Liver (tissue), 5 donors: ENCODE data around the gene ASIC1. TPM values are rescaled to one million over a fixed set of nuclear protein-coding genes. Genes with fewer than 3 reads are reported as not detected.
A peak's percentile ranks its signal among the peaks of the same experiment; 100 is the strongest.

Experiments
- EGR1 ChIP-seq, 2 donors: IDR thresholded peaks; 2 replicates each; pipeline ENCODE4 v1.6.1; 2016 to 2018; ENCODE audit warnings: antibody characterized with exemption in 2 of 2, low read depth in 2 of 2
- RAD21 ChIP-seq, 2 donors: IDR thresholded peaks; 2 replicates each; pipeline ENCODE4 v1.6.1; 2016; ENCODE audit warnings: antibody characterized with exemption in 2 of 2, mild to moderate bottlenecking in 2 of 2
- ZBTB33 ChIP-seq: IDR thresholded peaks from 2 replicates; pipeline ENCODE4 v1.6.1; 2016; ENCODE audit warnings: antibody characterized with exemption
- polyA plus RNA-seq, 2 donors: library from polyadenylated mRNA; stranded (reverse) in 1 of 2; unstranded in 1 of 2; fragments of 200-250 nt in 1 of 2; fragments of >200 nt in 1 of 2; fragmentation: Nextera tagmentation in 1 of 2; extraction: Ambion mirVana in 1 of 2; gene quantifications; one replicate each; pipeline versions ENCODE4 v1.2.1 to v1.2.3, GENCODE V29; 2013 to 2015
- total RNA-seq, 2 donors: library from RNA; depleted of rRNA; stranded (reverse); fragments of >200 nt; gene quantifications; one replicate each; pipeline ENCODE4 v1.2.3, GENCODE V29; 2014
- donor health status: healthy.
- donor health status: healthy.
- donor health status: healthy.

ASIC1 gene
- total and polyA plus RNA-seq, 4 donors, result 0.05 to 0.08 (median 0.06) TPM; not detected in 1

DNA sequence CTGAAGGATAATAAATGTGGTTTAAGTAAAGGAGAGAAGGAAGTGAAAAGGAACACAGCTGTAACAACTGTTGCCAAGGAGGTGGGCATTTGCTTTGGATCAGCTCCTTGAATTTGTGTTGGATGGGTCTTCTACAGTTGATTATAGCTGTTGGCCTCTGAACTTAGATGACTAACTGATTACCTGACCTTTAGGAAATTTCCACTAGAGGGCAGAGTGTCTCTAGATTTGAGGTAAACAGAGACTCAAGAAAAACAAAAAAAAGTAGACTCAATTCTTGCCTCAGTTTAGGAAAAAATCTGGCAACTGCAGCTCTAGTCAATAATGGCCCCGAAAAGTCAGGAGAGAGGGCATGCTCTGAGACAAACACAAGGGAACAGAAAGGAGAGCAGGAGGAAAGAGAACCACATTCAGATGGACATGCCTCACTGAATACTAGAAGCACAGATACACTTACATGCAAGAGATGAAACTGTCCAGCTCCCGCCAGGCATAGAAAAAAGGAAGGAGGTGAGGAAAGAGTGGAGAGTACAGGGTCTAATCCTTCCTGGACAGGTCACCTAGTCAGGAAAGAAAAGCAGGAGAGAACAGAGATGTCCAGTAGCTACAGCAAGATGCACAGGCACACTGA, 75.2 kb downstream of the ASIC1 start (continued):
- TF ChIP-seq ZBTB33 (no peak), RAD21 (IDR thresholded peaks at IDR 0.05) (peak; percentile 56 to 71), EGR1 (IDR thresholded peaks at IDR 0.05; ENCODE audit: low read depth in 2 of 2) (no peak)

Other genes with a start within 250 kb of the ASIC1 start
- gene NCKAP5L, start 229.2 kb upstream of the ASIC1 start, total RNA-seq, result 1 to 10 TPM; 3.1 to 6.8 TPM
- gene NCKAP5L, start 229.2 kb upstream of the ASIC1 start, polyA plus RNA-seq, result 1 to 10 TPM; 2.9 to 5.2 TPM
- gene BCDIN3D, start 214.5 kb upstream of the ASIC1 start, total RNA-seq, result 1 to 10 TPM; 1.7 to 4.4 TPM
- gene BCDIN3D, start 214.5 kb upstream of the ASIC1 start, polyA plus RNA-seq, result 1 to 10 TPM; 2.0 to 2.2 TPM
- under 1 TPM in 1 of 2 donors, not detected in 1; 0.23 TPM for gene FAIM2, start 153.7 kb upstream of the ASIC1 start, total RNA-seq
- gene FAIM2, start 153.7 kb upstream of the ASIC1 start, polyA plus RNA-seq, result under 1 TPM in 1 of 2 donors, not detected in 1; 0.06 TPM
- not detected for gene AQP2, start 106.9 kb upstream of the ASIC1 start, total RNA-seq
- not detected for gene AQP2, start 106.9 kb upstream of the ASIC1 start, polyA plus RNA-seq
- not detected for gene AQP5, start 95.7 kb upstream of the ASIC1 start, total RNA-seq
- gene AQP5, start 95.7 kb upstream of the ASIC1 start, polyA plus RNA-seq, result not detected
- not detected for gene AQP6, start 84.6 kb upstream of the ASIC1 start, total RNA-seq
- gene AQP6, start 84.6 kb upstream of the ASIC1 start, polyA plus RNA-seq, result under 1 TPM; 0.05 to 0.11 TPM
- gene RACGAP1, start 32.1 kb upstream of the ASIC1 start, total RNA-seq, result 10 to 100 TPM in 1 of 2 donors, 1 to 10 TPM in 1; 2.4 to 38.3 TPM
- gene RACGAP1, start 32.1 kb upstream of the ASIC1 start, polyA plus RNA-seq, result 1 to 10 TPM; 1.0 to 3.4 TPM
- gene SMARCD1, start 27.7 kb downstream of the ASIC1 start, total RNA-seq, result 10 to 100 TPM; 19.1 to 24.4 TPM
- gene SMARCD1, start 27.7 kb downstream of the ASIC1 start, polyA plus RNA-seq, result 10 to 100 TPM in 1 of 2 donors, 1 to 10 TPM in 1; 4.6 to 11.6 TPM
- gene GPD1, start 46.4 kb downstream of the ASIC1 start, total RNA-seq, result 100 to 1,000 TPM in 1 of 2 donors, 10 to 100 TPM in 1; 12.0 to 323 TPM
- 100 to 1,000 TPM in 1 of 2 donors, 10 to 100 TPM in 1; 43.8 to 127 TPM for gene GPD1, start 46.4 kb downstream of the ASIC1 start, polyA plus RNA-seq
- 10 to 100 TPM; 26.7 to 29.6 TPM for gene COX14, start 54.6 kb downstream of the ASIC1 start, total RNA-seq
- 100 to 1,000 TPM in 1 of 2 donors, 10 to 100 TPM in 1; 77.4 to 172 TPM for gene COX14, start 54.6 kb downstream of the ASIC1 start, polyA plus RNA-seq
- 10 to 100 TPM in 1 of 2 donors, 1 to 10 TPM in 1; 6.9 to 16.2 TPM for gene CERS5, start 109.8 kb downstream of the ASIC1 start, total RNA-seq
- 1 to 10 TPM; 7.3 to 9.1 TPM for gene CERS5, start 109.8 kb downstream of the ASIC1 start, polyA plus RNA-seq
- 10 to 100 TPM; 13.0 to 17.5 TPM for gene LIMA1, start 225.9 kb downstream of the ASIC1 start, total RNA-seq
- gene LIMA1, start 225.9 kb downstream of the ASIC1 start, polyA plus RNA-seq, result 10 to 100 TPM in 1 of 2 donors, 1 to 10 TPM in 1; 8.1 to 14.0 TPM